CD8-positive, alpha-beta memory T cell (primary cell): ENCODE measurements around the gene CACNB4. TPM values are rescaled to one million over a fixed set of nuclear protein-coding genes. Genes with fewer than 3 reads are reported as not detected.
A peak's percentile ranks its signal among the peaks of the same experiment; 100 is the strongest.
"Not testable (repeated sequence)": the region's sequence is repeated elsewhere in the genome, so short reads cannot be mapped to it uniquely, and the experiment has no call there.

Experiments used
- CTCF ChIA-PET: fragments of 350-600 bp; sonication (Branson Sonifier 250); formaldehyde crosslinking; loops from one replicate; lab custom pipeline; 2021; ENCODE audit warnings: antibody characterized with exemption; lab: Charles Lee
- POLR2A ChIA-PET: fragments of 350-600 bp; sonication (Branson Sonifier 250); formaldehyde crosslinking; loops from one replicate; lab custom pipeline; 2021; ENCODE audit warnings: antibody characterized with exemption; lab: Charles Lee
- DNase-seq, 5 donors: peaks; one replicate each; pipeline versions ENCODE4 v3.0.0 to v3.0.0-alpha.2; 2020 to 2022; ENCODE audit warnings: mixed read lengths in 1 of 5
- H3K27ac ChIP-seq: one replicate; pipeline ENCODE4 v1.7.0; 2013; ENCODE audit warnings: low read depth, mild to moderate bottlenecking, low read length, moderate library complexity
- H3K27me3 ChIP-seq: 2 replicates; pipeline ENCODE4 v1.7.0; 2013; ENCODE audit warnings: low read length, mild to moderate bottlenecking; ENCODE audit not compliant: insufficient read depth, poor library complexity, severe bottlenecking
- H3K36me3 ChIP-seq: 2 replicates; pipeline ENCODE4 v1.7.0; 2013; ENCODE audit warnings: mild to moderate bottlenecking, low read length, moderate library complexity; ENCODE audit not compliant: insufficient read depth
- H3K4me1 ChIP-seq: 2 replicates; pipeline ENCODE4 v1.7.0; 2013; ENCODE audit warnings: mild to moderate bottlenecking, low read length, moderate library complexity; ENCODE audit not compliant: insufficient read depth
- H3K4me3 ChIP-seq: 2 replicates; pipeline ENCODE4 v1.7.0; 2013; ENCODE audit warnings: mild to moderate bottlenecking, low read length
- H3K9me3 ChIP-seq: 2 replicates; pipeline ENCODE4 v1.7.0; 2013; ENCODE audit warnings: mild to moderate bottlenecking, low read length
- H3K27ac Mint-ChIP-seq, 8 donors: one replicate each; pipeline ENCODE4 v1.8.0; 2020 to 2021; ENCODE audit warnings: mixed read lengths in 8 of 8, mild to moderate bottlenecking in 6 of 8, inconsistent platforms in 3 of 8, moderate library complexity in 3 of 8
- H3K27me3 Mint-ChIP-seq, 2 donors: one replicate each; pipeline ENCODE4 v1.8.0; 2020 to 2021; ENCODE audit warnings: mixed read lengths in 2 of 2, mild to moderate bottlenecking in 1 of 2, moderate library complexity in 1 of 2
- H3K36me3 Mint-ChIP-seq, 3 donors: one replicate each; pipeline ENCODE4 v1.8.0; 2020 to 2021; ENCODE audit warnings: mixed read lengths in 3 of 3, inconsistent platforms in 1 of 3, mild to moderate bottlenecking in 1 of 3
- H3K4me1 Mint-ChIP-seq, 3 donors: one replicate each; pipeline ENCODE4 v1.8.0; 2020 to 2021; ENCODE audit warnings: mixed read lengths in 3 of 3, inconsistent platforms in 1 of 3, mild to moderate bottlenecking in 1 of 3
- H3K4me3 Mint-ChIP-seq, 7 donors: one replicate each; pipeline ENCODE4 v1.8.0; 2020 to 2021; ENCODE audit warnings: mixed read lengths in 7 of 7, mild to moderate bottlenecking in 6 of 7, moderate library complexity in 4 of 7, inconsistent platforms in 2 of 7
- H3K9me3 Mint-ChIP-seq, 5 donors: one replicate each; pipeline ENCODE4 v1.8.0; 2020 to 2022; ENCODE audit warnings: mixed read lengths in 5 of 5, mild to moderate bottlenecking in 3 of 5, moderate library complexity in 2 of 5, inconsistent platforms in 1 of 5
- polyA plus RNA-seq: library from polyadenylated mRNA; unstranded; fragments of 300-500 nt; fragmentation: Illumina TruSeq; gene quantifications from one replicate; pipeline ENCODE4 v1.2.3, GENCODE V29; 2021
- total RNA-seq, 2 experiments: library from RNA; stranded (reverse); gene quantifications; one replicate each; pipeline ENCODE4 v1.2.3, GENCODE V29; 2021

CACNB4 gene
- total and polyA plus RNA-seq, 3 experiments from 2014 or later, result 0.18 to 0.20 TPM; not detected in 1

GRCh38 chr2:152115952-152116351 is 17.1 kb upstream of the CACNB4 start:
- POLR2A ChIA-PET, result no interaction called here
- H3K9me3 Mint-ChIP-seq, result no peaks in the 10 kb centered on the region
- Histone ChIP-seq H3K4me3 (no peak overlapping the region), H3K4me1 (no peaks in the 10 kb centered on the region), H3K27me3 (no peaks in the 10 kb centered on the region), H3K27ac (no peak overlapping the region), H3K36me3 (no peaks in the 10 kb centered on the region), H3K9me3 (no peaks in the 10 kb centered on the region)
- H3K4me3 Mint-ChIP-seq, result no peak overlapping the region
- H3K27ac Mint-ChIP-seq, result peak overlapping the region in 1 of 8 donors; percentile 10
- H3K36me3 Mint-ChIP-seq, result peaks cover 0 to 20% (median 5%) of the 10 kb centered on the region in 3 donors
- H3K4me1 Mint-ChIP-seq, result no peaks in the 10 kb centered on the region
- no peaks in the 10 kb centered on the region for H3K27me3 Mint-ChIP-seq
- no peak for DNase-seq
- CTCF ChIA-PET, result no interaction called here

DNA sequence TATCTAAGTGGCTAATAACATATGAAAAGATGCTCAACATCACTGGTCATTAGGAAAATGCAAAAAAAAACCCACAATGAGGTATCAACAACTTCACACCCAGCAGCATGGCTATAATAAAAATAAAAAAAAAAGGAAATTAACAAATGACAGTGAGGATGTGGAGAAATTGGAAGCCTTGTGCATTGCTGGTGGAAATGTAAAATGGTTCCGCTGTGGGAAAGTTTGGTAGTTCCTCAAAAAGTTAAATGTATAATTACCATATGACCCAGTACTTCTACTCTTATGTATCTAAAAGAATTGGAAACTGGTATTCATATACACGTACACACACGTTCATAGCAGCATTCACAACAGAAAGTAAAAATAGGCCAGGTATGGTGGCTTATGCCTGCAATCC is 15.5 kb upstream of the CACNB4 start:
- no peaks in the 10 kb centered on the region for H3K27me3 ChIP-seq
- CTCF ChIA-PET, result no interaction called here
- H3K36me3 Mint-ChIP-seq, result peaks cover 0 to 7% (median 5%) of the 10 kb centered on the region in 3 donors
- no peaks in the 10 kb centered on the region for H3K4me1 Mint-ChIP-seq
- no peak overlapping the region for H3K27ac Mint-ChIP-seq
- no peak overlapping the region for H3K4me3 Mint-ChIP-seq
- POLR2A ChIA-PET, result no interaction called here
- H3K9me3 Mint-ChIP-seq, result no peaks in the 10 kb centered on the region
- no peaks in the 10 kb centered on the region for H3K9me3 ChIP-seq
- no peaks in the 10 kb centered on the region for H3K4me1 ChIP-seq
- peaks cover 0 to 2% of the 10 kb centered on the region in 2 donors for H3K27me3 Mint-ChIP-seq
- no peak overlapping the region for H3K27ac ChIP-seq
- no peak for DNase-seq
- no peaks in the 10 kb centered on the region for H3K36me3 ChIP-seq
- no peak overlapping the region for H3K4me3 ChIP-seq

- H3K27me3 Mint-ChIP-seq, H3K4me1 ChIP-seq, POLR2A ChIA-PET, H3K4me3 Mint-ChIP-seq, H3K36me3 ChIP-seq, H3K9me3 ChIP-seq, DNase-seq, H3K9me3 Mint-ChIP-seq, H3K4me1 Mint-ChIP-seq, H3K4me3 ChIP-seq, H3K27me3 ChIP-seq, H3K36me3 Mint-ChIP-seq, H3K27ac ChIP-seq, H3K27ac Mint-ChIP-seq: not testable (repeated sequence)
- CTCF ChIA-PET, result interaction anchor here (0.7 kb wide), 1 partner anchor 14 kb away, joined by 3 read pairs; no protein-coding TSS in a partner anchor
Measured at GRCh38 chr2:152107140-152107539, 8.3 kb upstream of the CACNB4 start.

DNA sequence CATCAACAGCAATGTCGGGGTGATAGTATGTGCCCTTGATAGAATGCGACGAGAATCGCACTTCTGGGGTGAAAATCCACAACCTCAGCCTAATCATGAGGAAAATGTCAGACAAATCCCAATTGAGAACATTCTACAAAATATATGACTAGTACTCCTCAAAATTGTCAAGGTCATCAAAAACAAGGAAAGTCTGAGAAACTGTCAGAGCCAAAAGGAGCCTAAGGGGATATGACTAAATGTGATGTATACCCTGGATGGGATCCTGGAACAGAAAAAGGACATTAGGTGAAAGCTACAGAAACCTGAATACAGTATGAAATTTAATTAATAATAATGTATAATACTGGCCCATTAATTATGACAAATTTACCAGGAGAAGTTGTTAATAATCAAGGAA is 7.6 kb upstream of the CACNB4 start:
- no peaks in the 10 kb centered on the region for H3K36me3 Mint-ChIP-seq
- DNase-seq, result no peak
- Histone ChIP-seq H3K4me1 (no peaks in the 10 kb centered on the region), H3K4me3 (no peak overlapping the region), H3K27me3 (peaks cover 1% of the 10 kb centered on the region), H3K36me3 (no peaks in the 10 kb centered on the region), H3K27ac (no peak overlapping the region), H3K9me3 (no peaks in the 10 kb centered on the region)
- H3K27me3 Mint-ChIP-seq, result peaks cover 9 to 15% of the 10 kb centered on the region in 2 donors
- no peaks in the 10 kb centered on the region for H3K9me3 Mint-ChIP-seq
- no peak overlapping the region for H3K4me3 Mint-ChIP-seq
- no peak overlapping the region for H3K27ac Mint-ChIP-seq
- POLR2A ChIA-PET, result no interaction called here
- CTCF ChIA-PET, result interaction anchor here (0.7 kb wide), 1 partner anchor 15 kb away, joined by 3 read pairs; no protein-coding TSS in a partner anchor
- no peaks in the 10 kb centered on the region for H3K4me1 Mint-ChIP-seq

DNA sequence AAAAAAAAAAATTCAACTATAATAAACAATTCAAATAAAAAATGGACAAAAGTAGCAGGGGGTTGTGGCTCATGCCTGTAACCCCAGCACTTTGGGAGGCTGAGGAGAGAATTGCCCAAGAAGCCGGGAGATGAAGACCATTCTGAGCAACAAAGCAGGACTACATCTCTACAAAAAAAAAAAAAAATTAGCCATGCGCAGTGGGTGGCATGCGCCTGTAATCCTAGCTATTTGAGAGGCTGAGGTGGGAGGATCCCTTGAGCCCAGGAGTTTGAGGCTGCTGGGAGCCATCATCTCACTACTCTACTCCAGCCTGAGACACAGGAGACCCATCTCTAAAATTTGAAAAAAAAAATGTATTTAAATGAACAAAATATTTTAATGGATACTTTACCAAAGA is 4.4 kb upstream of the CACNB4 start:
- ChIA-PET CTCF (no interaction called here), POLR2A (no interaction called here)
- Histone ChIP-seq H3K4me1 (peaks cover 7% of the 10 kb centered on the region), H3K9me3 (no peaks in the 10 kb centered on the region), H3K36me3 (no peaks in the 10 kb centered on the region), H3K27ac (no peak overlapping the region), H3K27me3 (peaks cover 28% of the 10 kb centered on the region), H3K4me3 (no peak overlapping the region)
- H3K9me3 Mint-ChIP-seq, result no peaks in the 10 kb centered on the region
- peaks cover 6 to 13% (median 7%) of the 10 kb centered on the region in 3 donors for H3K4me1 Mint-ChIP-seq
- H3K27ac Mint-ChIP-seq, result no peak overlapping the region
- no peak for DNase-seq
- H3K4me3 Mint-ChIP-seq, result no peak overlapping the region
- H3K27me3 Mint-ChIP-seq, result peaks cover 28 to 34% of the 10 kb centered on the region in 2 donors
- peaks cover 0 to 2% (median 0%) of the 10 kb centered on the region in 3 donors for H3K36me3 Mint-ChIP-seq

GRCh38 chr2:152100961-152101360 is 2.1 kb upstream of the CACNB4 start:
- H3K4me3 Mint-ChIP-seq, result no peak overlapping the region
- Histone ChIP-seq H3K27me3 (peaks cover 28% of the 10 kb centered on the region), H3K4me1 (peaks cover 12% of the 10 kb centered on the region), H3K4me3 (no peak overlapping the region), H3K9me3 (no peaks in the 10 kb centered on the region), H3K27ac (no peak overlapping the region), H3K36me3 (no peaks in the 10 kb centered on the region)
- H3K4me1 Mint-ChIP-seq, result peaks cover 16 to 25% (median 19%) of the 10 kb centered on the region in 3 donors
- H3K36me3 Mint-ChIP-seq, result peaks cover 0 to 2% (median 0%) of the 10 kb centered on the region in 3 donors
- no peak overlapping the region for H3K27ac Mint-ChIP-seq
- ChIA-PET POLR2A (no interaction called here), CTCF (no interaction called here)
- no peaks in the 10 kb centered on the region for H3K9me3 Mint-ChIP-seq
- H3K27me3 Mint-ChIP-seq, result peaks cover 40 to 52% of the 10 kb centered on the region in 2 donors
- no peak for DNase-seq

DNA sequence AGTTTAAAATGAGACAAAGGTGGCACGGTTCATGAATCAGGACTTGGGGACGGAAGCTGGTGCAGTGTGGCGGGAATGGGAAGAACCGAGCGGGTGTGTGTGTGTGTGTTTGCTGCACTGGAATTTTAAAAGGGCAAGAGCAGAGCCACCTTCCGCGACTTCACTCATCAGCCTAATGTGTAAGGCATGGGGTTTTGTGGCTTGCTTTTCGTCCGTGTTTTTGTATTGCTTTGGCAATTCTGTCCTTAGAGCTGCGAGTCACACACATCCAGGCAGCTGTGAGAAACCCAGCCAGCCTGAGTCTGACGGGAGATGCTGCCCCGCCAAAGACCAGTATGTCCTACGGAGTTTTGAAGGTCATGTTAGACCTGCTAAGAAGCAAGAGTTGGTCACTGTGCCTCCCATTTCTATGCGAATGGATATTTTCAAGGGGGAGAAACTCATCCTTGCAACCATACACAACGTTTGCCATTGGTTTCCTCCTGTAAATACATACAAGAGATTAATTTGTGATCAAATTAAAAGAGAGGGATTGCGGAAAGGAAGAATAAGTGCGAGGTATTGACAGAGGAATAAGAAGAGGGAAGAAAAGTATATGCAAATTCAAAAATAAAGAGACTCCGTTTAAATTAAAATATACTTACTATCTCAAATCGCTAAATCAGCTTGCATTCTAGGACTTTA is 665 bp upstream of the CACNB4 start:
- H3K4me1 Mint-ChIP-seq, result peaks cover 16 to 25% (median 19%) of the 10 kb centered on the region in 3 donors
- peak overlapping the region; percentile 81 to 90 (median 87) for H3K4me3 Mint-ChIP-seq
- H3K27me3 ChIP-seq, result peaks cover 28% of the 10 kb centered on the region
- H3K36me3 Mint-ChIP-seq, result peaks cover 0 to 2% (median 0%) of the 10 kb centered on the region in 3 donors
- H3K4me1 ChIP-seq, result peaks cover 12% of the 10 kb centered on the region
- POLR2A ChIA-PET, result no interaction called here
- CTCF ChIA-PET, result interaction anchor here (0.6 kb wide), 1 partner anchor 101 kb away, joined by 3 read pairs; no protein-coding TSS in a partner anchor
- H3K27ac Mint-ChIP-seq, result peak overlapping the region in 2 of 8 donors; percentile 13 to 73
- H3K27ac ChIP-seq, result no peak overlapping the region
- peak overlapping the region; percentile 47 for H3K4me3 ChIP-seq
- H3K36me3 ChIP-seq, result no peaks in the 10 kb centered on the region
- peaks cover 41 to 58% of the 10 kb centered on the region in 2 donors for H3K27me3 Mint-ChIP-seq
- H3K9me3 Mint-ChIP-seq, result no peaks in the 10 kb centered on the region
- no peak for DNase-seq
- no peaks in the 10 kb centered on the region for H3K9me3 ChIP-seq

GRCh38 chr2:152097801-152098495 is 896 bp downstream of the CACNB4 start:
- ChIA-PET CTCF (no interaction called here), POLR2A (no interaction called here)
- H3K27me3 Mint-ChIP-seq, result peaks cover 39 to 62% of the 10 kb centered on the region in 2 donors
- no peaks in the 10 kb centered on the region for H3K9me3 Mint-ChIP-seq
- peak overlapping the region; percentile 73 to 87 (median 81) for H3K4me3 Mint-ChIP-seq
- DNase-seq, result no peak
- H3K27ac ChIP-seq, result no peak overlapping the region
- peaks cover 16 to 25% (median 19%) of the 10 kb centered on the region in 3 donors for H3K4me1 Mint-ChIP-seq
- H3K27ac Mint-ChIP-seq, result peak overlapping the region in 2 of 8 donors; percentile 26 to 43
- H3K36me3 ChIP-seq, result no peaks in the 10 kb centered on the region
- no peaks in the 10 kb centered on the region for H3K9me3 ChIP-seq
- H3K4me3 ChIP-seq, result no peak overlapping the region
- H3K4me1 ChIP-seq, result peaks cover 12% of the 10 kb centered on the region
- H3K36me3 Mint-ChIP-seq, result peaks cover 0 to 5% (median 0%) of the 10 kb centered on the region in 3 donors
- H3K27me3 ChIP-seq, result peaks cover 28% of the 10 kb centered on the region
